ENCODE results near the gene RGS6.

DNA sequence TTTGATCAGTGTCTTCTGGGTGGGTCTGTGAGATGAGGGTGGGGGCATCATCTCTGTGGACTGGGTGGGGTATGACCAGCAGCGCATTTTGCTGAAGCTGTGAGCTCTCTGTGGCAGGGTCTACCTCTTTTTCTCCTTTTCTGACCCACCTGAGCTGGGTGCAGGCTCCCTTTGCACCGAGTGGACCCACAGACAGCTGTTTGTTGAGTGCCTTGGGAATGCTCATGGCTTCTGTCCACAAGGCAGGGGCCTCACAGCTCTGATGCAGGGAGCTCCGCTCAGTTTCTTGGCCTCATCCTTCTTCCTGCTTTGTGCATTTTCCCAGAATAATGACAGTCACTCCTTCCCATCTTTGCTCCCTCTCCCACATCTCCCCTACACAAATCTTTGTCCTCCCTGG is 581.1 kb downstream of the RGS6 start:
- TF ChIP-seq, protein P1, sequence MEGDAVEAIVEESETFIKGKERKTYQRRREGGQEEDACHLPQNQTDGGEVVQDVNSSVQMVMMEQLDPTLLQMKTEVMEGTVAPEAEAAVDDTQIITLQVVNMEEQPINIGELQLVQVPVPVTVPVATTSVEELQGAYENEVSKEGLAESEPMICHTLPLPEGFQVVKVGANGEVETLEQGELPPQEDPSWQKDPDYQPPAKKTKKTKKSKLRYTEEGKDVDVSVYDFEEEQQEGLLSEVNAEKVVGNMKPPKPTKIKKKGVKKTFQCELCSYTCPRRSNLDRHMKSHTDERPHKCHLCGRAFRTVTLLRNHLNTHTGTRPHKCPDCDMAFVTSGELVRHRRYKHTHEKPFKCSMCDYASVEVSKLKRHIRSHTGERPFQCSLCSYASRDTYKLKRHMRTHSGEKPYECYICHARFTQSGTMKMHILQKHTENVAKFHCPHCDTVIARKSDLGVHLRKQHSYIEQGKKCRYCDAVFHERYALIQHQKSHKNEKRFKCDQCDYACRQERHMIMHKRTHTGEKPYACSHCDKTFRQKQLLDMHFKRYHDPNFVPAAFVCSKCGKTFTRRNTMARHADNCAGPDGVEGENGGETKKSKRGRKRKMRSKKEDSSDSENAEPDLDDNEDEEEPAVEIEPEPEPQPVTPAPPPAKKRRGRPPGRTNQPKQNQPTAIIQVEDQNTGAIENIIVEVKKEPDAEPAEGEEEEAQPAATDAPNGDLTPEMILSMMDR (conservative IDR thresholded peaks at IDR 0.05; ENCODE audit: low read depth, low read length): no peak
- TF ChIP-seq EZH2 (IDR thresholded peaks at IDR 0.05; ENCODE audit: low read length, unreplicated experiment): no peak
- no peak for TF ChIP-seq EZH2phosphoT487 (IDR thresholded peaks at IDR 0.05; ENCODE audit: borderline replicate concordance, low read length)
